Activated CD8-positive, alpha-beta memory T cell treated with anti-CD3 and anti-CD28 coated beads for 48 hours (primary cell): ENCODE measurements around the gene FBXO17.

ENCODE experiments used
- DNase-seq, 3 experiments: peaks; one replicate each; pipeline ENCODE4 v3.0.0-alpha.2; 2020; ENCODE audit warnings: low read depth in 2 of 3, low spot score in 2 of 3

FBXO17 gene

DNA sequence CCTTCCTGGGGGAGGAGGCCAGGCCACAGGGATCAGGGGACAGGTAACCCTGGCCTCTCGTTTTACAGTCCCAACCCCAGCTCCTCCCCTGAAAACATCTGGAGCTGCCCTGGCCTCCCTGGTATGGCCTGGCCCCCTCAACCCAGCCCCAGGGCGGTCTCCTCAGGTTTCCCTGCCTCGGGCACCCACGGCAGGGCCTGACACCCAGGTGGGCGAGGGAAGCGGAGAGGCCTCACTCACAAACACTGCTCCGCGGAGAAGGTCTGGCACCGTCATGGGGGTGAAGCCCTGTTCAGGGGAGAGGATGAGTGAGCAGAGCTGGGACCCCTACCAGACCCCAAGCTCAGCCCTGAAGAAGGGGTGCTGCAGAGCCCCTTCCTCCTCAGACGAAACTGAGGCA, 57.0 kb downstream of the FBXO17 start:
- no peak for DNase-seq

DNA sequence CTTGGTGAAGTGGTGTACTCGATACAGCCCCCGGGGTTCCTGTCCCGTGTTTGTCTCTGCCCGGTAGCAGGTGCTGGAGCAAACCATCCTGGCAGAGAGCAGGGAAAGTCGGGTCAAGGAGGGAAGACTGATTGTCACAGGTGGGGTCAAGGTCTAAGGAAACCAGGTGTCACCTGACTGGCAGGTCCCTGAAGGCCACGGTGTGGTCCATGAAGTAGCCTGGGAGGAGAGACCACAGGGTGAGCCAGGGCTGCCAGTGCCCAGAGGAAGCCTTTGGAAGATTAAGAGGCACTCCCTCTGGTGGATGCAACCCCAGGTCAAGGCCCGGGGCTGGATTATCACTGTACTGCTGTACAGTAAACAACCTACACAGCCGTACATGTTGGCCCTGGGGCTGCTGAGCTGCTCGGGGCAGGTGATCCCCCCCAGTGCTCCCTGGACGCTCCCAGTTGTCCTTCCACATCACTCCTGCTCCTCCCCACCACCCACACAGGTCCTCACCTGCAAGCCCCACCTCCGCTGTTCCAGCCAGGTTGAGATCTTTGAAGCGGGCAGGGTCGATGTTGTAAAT, 57.5 kb downstream of the FBXO17 start:
- no peak for DNase-seq

DNA sequence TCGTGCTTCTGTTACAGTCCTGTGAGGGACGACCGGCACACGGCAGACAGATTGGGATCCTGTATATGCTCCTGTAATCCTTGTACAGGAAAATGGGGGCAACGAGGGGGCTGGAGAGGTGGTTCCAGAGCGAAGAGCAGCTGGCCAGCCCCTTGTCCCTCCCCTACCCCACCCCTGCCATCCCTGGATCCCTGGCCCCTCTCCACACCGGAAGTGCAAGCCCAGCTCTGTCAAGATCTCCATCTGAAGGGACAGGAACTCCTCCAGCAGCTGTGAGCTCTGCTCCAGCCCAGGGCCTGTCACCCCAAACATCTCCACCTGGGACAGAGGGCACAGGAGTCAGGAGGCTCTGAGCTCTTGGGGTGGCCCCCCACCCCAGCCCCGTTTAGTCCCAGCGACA, 58.0 kb downstream of the FBXO17 start:
- DNase-seq, result no peak

DNA sequence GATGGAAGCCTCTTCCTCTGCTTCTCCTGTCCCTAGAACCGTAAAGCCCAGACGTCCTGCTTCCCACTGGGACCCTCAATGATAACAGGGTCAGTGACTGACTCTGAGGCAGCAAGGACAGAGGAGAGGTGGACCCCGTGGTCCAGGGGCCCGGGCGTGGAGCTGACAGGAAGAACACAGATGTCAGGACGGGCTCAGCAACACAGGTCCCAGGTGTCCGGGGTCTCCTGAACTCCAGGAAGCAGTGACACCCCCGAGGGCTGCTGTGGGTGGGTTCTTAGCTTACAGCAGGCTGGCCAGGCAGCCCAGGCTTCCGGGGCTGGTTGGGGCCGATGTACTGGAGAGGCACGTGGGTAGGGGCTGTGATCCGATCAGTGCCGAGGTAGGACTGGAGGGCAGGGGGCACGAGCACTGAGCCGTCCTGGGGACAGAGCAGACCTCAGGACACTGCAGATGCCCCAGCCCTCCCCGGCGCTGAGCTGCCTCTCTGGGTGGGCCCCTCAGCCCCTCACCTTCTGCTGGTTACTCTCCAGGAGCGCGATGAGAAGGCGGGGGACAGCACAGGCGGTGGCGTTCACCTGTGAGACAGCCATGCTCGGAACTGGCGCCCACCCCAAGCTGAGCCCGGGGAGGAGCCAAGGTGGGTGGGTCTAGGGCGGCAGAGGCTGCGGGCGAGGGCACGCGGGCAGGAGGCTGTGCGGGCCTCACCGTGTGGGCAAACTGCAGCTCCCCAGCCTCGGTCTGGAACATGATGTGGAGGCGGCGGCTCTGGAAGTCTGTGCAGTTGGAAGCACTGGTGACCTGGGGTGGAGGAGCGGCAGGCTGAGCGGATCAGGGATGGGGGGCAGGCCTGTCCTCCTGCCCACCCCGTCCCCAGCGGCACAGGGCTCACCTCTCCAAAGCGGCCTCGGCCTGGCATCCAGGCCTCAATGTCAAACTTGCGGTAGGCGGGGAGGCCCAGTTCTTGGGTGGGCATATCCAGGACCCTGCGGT, 59.9 kb downstream of the FBXO17 start:
- no peak for DNase-seq

DNA sequence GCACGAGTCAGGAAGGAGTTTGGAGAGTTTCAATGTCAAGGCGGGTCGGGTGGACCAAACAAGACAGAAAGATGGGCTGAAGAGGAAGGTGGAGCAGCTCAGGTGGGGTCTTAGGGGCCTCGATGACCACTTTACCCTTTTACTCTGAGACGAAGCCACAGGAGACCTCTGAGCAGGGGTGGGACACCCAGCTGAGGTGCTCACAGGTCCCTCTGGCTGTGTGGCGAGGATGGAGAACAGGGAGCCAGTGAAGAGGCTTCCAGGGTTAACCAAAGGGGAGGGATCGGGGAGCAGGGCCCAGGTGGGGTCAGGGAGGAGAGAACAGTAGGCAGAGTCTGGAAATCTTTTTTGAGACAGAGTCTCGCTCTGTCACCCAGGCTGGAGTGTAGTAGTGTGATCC, 61.6 kb downstream of the FBXO17 start:
- DNase-seq, result no peak

DNA sequence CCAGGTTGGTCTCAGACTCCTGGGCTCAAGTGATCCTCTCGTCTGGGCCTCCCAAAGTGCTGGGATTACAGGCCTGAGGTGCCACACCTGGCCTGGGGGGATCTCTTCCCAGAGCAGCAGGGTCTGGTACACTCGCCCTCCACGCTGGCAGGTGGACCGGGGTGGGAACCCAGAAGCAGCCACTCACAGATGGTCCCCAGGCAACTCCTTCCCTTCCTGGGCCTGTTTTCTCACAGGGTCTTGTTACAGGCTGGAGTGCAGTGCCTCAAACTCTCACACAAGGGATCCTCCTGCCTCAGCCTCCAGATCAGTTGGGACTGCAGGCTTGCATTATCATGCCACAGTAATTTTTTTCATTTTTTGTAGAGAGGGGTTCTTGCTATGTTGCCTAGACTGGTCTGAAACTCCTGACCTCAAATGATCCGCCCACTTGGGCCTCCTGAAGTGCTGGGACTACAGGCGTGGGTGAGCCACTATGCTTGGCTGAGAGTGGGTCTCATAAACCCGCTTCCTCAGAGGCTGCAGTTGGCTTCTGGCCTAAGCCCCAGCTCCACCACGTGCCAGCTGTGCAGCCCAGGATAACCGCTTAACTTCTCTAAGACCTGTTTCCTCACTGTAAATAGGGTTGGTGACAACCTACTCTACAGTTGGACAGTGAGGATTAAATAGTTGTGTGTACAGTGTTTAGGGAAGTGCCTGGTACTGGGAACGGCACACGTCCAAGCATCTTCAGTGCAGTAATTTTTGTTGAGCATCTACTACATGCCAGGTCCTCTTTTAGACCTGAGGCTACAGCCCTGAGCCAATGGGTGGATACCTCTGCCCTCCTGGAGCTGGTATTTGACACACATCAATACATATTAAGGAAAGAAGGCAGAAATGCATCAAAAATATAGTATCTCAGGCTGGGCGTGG, 62.7 kb downstream of the FBXO17 start:
- DNase-seq, result no peak

DNA sequence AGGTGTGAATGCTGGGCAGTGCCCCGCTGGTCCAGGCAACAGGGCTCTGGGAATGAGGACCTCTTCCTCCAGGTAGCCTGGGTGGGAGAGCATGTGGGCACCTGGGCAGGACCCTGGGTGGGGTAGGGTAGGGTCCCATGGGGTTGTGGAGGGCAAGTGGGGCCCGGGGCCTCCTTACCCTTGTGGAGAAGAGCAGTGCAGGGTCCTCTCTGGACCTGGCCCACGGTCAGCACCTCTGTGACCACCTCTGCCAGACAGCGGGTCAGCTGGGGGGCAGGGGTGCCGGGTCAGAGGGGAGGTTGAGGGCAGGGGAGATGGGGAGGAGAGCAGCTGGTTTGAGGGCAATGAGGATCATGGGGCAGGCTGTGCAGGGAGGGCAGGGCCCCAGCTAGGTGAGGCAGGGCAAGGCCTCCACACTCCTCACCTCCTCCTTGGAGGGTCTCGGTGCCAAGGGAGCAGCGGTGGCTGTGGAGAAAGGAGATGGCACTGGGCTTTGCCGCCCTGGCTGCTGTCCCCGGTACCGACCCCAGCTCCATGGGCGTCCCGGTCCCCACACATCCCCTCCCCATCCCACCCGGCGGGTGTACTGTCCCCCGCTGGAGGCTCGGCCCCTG, 64.0 kb downstream of the FBXO17 start:
- DNase-seq, result no peak

DNA sequence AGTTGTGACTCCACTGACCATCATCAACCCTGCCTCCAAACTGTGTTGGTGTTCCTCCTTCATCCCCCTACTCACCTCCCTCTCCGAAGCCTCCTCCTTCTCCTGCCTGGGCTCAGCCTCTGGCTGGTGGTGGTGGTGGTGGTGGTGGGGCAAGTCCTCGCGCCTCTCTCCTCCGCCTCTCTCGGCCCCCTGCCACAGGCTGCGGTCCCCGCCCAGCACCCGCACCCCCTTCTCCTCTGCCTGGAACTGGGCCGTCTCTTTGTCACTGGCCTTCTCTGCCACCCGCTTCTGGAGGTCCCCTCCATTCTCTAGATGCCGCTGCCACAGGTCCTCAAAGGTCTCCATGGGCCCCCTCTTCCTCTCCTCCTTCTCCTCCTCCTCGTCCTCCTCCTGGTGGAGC, 65.1 kb downstream of the FBXO17 start:
- DNase-seq, result no peak

DNA sequence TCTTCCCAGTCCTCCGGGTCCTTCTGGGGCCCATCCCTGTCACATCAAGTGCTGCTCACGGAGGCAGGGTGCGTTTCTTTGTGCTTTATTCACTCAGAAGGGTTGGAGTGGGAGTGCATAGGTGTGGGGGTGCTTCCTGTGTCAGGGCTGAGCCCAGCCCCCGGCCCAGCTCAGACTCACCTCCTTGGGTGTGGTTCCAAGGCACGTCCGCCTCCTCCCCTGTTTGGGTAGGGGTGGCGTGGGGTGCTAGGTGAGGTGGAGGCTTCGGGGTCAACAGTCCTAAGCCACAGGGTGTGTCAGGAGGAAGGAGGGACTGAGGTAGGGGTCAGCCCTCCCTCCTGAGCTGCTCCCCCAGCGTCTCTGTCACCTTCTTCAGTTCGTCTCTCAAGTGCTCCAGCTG, 66.6 kb downstream of the FBXO17 start:
- no peak for DNase-seq

DNA sequence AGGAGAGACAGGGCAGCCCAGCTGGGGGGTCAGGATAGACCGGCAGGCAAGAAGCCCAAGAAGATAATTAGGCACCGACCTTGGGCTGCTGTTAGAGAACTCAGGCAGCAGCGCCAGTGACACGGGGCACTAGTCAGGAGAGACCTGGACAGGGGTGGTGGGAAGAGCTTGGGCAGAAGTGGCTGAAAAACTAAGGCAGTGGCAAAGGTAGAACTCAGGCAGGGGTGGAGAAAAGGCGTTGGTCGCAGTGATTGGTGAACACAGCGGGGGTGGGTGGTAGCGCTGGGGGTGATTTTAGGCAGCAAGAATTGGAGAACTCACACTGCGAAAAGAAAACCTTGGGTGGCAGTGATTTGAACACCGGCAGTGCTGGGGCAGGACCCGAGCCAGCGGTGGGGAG, 67.9 kb downstream of the FBXO17 start:
- DNase-seq, result no peak

DNA sequence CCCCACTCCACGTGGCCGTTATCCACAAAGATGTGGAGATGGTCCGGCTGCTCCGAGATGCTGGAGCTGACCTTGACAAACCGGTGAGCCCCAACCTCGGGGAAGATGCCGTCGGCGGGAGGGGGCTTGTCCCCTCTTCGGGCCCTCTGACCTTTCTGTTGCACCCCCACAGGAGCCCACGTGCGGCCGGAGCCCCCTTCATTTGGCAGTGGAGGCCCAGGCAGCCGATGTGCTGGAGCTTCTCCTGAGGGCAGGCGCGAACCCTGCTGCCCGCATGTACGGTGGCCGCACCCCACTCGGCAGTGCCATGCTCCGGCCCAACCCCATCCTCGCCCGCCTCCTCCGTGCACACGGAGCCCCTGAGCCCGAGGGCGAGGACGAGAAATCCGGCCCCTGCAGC, 68.3 kb downstream of the FBXO17 start:
- DNase-seq, result no peak

DNA sequence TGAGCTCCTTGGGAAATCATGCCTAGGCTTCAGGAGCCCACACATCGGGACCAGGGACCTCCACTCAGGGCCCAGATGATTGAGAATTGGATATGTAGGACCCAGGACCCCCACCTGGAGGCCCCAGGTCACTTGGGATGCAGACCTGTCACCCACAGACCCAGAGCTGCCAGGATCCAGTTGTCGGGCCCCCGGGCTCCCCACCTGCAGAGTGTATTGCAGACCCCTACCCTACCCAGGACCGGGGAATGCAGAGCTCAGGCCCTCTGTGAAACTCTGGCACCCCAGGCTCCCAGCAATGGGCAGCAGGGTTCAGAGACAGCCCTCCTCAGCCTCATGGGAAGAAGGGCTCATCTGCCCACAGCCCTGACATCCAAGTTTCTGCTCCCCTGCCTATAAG, 69.9 kb downstream of the FBXO17 start:
- no peak for DNase-seq

DNA sequence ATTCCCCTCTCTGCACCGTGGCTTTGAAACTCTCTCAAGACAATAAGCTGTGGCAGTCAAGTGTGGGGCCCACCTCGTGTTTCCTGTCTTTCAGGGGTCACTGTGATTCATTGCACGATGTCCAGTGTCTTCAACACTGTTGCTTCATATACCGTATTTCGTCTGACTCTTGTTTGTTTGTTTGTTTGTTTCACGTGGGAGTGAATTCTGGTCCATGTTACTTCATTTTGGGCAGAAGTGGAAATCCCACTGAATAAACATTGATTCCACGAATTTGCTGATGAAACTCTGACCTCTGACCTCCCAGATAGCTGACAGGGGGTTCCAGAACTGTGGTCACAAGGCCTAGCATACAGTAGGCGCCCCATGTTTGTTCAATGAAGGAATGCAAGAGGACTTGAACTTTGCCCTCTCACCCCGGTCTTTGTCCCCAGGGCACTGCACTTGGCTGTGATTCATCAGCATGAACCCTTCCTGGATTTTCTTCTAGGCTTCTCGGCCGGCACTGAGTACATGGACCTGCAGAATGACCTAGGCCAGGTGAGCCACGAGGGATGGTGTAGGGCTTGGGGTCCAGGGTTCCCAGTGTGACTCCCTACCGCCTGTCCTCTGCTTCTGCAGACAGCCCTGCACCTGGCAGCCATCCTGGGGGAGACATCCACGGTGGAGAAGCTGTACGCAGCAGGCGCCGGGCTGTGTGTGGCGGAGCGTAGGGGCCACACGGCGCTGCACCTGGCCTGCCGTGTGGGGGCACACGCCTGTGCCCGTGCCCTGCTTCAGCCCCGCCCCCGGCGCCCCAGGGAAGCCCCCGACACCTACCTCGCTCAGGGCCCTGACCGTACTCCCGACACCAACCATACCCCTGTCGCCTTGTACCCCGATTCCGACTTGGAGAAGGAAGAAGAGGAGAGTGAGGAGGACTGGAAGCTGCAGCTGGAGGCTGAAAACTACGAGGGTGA, 70.7 kb downstream of the FBXO17 start:
- DNase-seq, result no peak

DNA sequence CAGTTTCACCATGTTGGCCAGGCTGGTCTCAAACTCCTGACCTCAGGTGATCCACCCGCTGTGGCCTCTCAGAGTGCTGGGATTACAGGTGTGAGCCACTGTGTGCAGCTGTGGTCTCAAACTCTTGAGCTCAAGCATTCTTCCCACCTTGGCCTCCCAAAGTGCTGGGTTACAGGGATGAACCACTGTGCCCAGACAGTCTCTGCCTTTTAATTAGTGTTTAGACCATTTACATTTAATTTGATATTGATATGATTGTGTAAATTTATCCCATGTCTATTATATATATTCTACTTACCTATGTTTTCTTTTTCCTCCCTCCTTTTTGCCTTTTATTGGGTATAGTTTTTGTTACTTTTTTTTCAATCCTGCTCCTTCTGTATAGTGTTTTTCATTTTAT, 73.9 kb downstream of the FBXO17 start:
- no peak for DNase-seq

DNA sequence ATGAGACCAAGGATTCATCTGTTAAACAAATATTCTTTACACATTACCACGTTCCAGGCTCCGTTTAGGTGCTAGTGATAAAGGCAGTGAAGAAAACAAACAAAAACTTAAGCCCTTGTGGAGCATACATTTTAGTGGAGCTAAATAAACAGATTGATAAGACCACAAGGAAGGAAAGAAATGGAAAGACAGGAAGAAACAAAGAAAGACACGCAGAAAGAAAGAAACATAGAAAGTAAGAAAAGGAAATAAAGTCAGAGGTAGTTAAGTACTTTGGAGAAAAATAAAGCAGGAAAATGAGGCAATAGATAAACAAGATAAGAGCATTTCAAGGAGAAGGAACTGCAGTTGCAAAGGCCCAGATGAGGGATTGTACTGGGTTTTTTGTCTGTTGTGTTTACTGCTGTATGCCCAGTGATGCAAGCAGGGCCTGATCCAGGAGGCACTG, 74.8 kb downstream of the FBXO17 start:
- no peak for DNase-seq

DNA sequence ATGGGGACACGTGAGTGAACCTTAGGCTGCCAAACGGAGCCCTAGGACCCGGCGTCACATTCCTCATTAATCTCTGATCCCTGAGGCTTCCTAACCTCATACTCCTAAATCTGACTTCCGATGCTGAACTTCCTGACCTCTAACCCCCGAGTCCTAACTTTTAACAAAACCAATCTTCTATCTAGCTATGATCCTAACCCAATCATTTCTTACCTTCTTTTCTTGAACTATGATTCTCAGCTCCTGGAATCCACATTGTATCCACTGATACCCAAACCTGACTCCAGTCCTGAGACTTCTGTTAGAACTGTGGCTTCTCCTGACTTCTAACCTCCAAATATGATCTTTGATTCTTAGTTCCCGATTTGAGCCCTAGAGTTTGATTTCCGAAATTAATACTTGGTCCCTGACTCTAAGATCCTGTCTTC, 75.3 kb downstream of the FBXO17 start:
- DNase-seq, result no peak

DNA sequence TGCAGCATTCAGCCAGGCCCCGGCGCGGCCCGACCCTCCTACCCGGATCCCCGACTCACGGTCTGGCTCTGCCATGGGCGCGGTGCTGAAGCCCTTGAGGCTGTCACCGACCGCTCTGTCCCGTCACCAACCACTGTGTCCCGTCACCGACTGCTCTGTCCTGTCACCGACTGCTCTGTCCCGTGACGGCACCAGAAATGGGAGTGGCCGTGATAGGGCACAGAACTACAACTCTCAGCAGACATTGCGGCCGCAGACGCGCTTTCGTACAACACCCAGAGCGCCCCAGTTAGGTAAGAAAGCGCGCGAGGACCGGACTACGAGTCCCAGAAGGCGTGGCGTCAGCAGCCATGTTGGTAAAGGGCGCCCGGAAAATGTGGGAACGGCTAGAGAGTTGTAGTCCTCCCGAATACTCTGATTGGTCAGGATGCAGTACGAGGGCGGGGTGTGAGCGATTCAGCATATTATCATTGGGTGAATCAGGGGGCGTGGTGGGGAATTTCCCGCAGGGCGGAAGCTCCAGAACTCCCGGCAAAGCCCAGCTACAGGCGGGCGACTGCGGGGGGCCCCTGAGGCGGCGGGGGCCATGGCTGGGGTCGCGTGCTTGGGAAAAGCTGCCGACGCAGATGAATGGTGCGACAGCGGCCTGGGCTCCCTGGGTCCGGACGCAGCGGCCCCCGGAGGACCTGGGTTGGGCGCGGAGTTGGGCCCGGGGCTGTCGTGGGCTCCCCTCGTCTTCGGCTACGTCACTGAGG, 75.9 kb downstream of the FBXO17 start, which contains the start of the genes NFKBIB and SIRT2:
NFKBIB (plus strand) TSS at position 523 of the 755 bp plus-strand sequence; CDS start at position 587, 64 bp downstream.
SIRT2 (minus strand) TSS at position 172 of the 755 bp plus-strand sequence; CDS start at position 75, 97 bp downstream.
- DNase-seq, result peak; percentile 84 to 95 (median 95)

DNA sequence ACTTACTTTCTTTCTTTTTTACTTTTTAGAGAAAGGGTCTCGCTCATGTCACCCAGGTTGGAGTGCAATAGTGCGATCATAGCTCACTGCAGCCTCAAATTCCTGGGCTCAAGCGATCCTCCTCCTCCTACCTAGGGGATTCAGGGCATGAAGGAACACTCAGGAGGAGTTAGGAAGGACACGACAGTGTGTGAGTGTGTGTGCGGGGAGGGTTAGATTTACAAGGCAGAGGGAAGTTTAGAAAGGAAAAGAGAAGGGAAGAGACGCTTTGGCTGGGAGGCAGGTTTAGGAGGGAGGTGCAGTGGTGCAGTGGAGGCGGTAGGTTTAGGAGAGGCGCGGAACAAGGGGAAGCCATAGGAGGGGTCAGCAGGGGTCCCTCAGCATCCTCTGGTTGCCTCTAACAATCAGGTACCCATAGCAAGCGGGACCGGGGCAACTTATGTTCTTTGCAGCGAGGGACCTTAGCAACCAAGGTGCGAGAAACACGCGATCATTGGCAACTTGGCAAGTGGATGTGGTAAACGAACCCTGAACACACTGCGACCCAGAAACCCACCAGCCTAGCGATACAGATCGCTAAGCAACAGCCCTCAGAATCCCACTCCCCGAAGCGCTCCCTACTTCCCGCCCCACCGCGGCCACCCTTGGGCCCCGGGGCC, 76.6 kb downstream of the FBXO17 start:
- no peak for DNase-seq
